Testis (tissue), 2 donors: ENCODE measurements around the gene PSMG4.

Experiments used
- CTCF ChIP-seq, 3 experiments: fragments of 450-650 bp in 2 of 3; fragments of 200-600 bp in 1 of 3; sonication (generic) in 1 of 3; IDR thresholded peaks; one replicate each; pipeline ENCODE4 v1.5.1; 2016 to 2019; ENCODE audit warnings: antibody characterized with exemption in 3 of 3, mild to moderate bottlenecking in 2 of 3, moderate library complexity in 1 of 3
- POLR2A ChIP-seq: fragments of 450-650 bp; IDR thresholded peaks from one replicate; pipeline ENCODE4 v1.6.1; 2017; ENCODE audit warnings: antibody characterized with exemption, mild to moderate bottlenecking, moderate library complexity

GRCh38 chr6:3229566-3230178 lies 29.1 kb upstream of the PSMG4 start:
- TF ChIP-seq POLR2A (no peak), CTCF (IDR thresholded peaks at IDR 0.05) (no peak)
